Forelimb muscle (tissue), 1 donor: ENCODE data around the gene CORO1A. TPM values are rescaled to one million over a fixed set of nuclear protein-coding genes. Genes with fewer than 3 reads are reported as not detected.
"Not testable (repeated sequence)": the region's sequence is repeated elsewhere in the genome, so short reads cannot be mapped to it uniquely, and the experiment has no call there.

ENCODE experiments used
- DNase-seq: peaks from one replicate; pipeline ENCODE4 v3.0.0-alpha.2; 2013; ENCODE audit warnings: low read depth
- polyA plus RNA-seq: library from polyadenylated mRNA; unstranded; fragments of 120-200 nt; gene quantifications from one replicate; pipeline ENCODE4 v1.2.1, GENCODE V29; 2013; ENCODE audit not compliant: insufficient read length

The CORO1A gene
- polyA plus RNA-seq, 1 donor: 13.1 TPM

DNA sequence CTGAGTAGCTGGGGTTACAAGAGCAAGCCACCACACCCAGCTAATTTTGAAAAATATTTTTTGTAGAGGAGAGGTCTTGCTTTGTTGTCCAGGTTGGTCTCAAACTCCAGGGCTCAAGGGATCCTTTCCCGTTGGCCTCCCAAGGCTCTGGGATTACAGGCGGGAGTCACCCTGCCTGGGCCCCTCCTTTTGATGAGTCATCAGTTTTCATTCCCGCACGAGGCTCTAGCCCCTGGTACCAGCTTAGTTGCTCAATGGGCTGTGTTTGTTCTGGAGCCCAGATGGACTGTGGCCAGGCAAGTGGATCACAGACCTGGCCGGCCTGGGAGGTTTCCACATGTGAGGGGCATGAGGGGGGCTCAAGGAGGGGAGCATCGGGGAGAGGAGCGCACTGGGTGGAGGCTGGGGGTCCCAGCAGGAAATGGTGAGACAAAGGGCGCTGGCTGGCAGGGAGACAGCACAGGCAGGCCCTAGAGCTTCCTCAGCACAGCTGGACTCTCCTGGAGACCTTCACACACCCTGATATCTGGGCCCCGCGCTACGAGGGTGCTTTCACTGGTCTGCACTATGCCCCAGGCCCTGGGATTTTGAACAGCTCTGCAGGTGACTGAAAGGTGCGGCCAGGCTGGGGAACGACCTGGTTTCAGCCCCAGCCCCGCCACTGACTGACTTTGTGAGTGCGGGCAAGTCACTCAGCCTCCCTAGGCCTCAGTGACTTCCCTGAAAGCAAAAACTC, 16.4 kb downstream of the CORO1A start:
- DNase-seq: not testable (repeated sequence)

DNA sequence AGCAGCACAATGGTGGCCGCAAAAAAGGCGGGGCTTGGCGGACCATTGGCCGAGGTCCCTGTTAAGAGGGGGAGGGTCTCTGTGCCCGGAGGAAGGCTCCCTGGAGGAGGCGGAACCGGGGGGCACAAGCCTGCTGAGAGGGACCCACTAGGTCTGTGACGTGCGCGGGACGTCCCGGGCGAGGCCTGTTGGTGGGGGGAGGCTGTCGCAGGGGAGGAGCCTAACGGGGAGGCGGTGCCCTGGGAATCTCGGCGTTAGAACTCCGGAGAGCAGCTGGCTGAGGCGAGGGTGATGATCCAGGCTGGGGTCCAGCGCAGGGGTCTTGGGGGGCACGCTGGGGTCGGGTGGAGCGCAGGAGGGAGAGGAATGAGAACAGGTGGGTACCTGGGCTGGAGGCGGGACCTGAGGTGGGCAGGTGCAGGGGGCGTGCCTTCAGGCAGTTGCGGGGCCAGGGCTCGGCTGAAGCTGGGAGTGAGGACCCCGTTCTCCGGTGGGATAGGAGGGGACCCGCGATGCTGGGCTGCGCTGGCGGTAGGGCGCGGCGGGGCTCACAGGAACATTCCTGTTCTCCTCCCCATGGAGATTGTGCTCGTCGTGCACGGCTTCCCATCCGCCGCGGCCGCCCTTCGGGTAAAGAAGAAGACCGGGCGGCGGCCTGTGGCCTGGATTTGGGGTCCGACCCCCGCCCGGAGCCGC, 22.3 kb downstream of the CORO1A start:
- DNase-seq: not testable (repeated sequence)

DNA sequence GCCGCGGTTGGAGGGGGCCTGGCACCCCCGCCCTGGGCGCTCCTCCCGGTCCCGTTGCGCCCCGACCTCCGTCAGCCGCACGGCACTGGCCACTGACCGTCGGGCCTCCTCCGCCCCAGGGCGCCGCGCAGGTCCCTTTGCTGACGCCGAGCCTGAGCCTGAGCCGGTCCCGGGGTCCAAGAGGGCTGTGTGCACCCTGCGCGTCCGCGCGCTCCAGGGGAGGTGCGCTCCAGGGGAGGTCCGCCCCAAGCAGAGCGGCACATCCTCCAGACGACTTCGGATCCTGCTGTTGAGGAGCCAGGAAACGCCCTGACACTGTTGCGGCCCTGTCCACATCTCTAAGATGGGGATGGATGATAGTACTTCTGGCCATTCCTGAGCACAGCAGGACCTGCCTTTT, 22.9 kb downstream of the CORO1A start:
- not testable (repeated sequence) for DNase-seq

DNA sequence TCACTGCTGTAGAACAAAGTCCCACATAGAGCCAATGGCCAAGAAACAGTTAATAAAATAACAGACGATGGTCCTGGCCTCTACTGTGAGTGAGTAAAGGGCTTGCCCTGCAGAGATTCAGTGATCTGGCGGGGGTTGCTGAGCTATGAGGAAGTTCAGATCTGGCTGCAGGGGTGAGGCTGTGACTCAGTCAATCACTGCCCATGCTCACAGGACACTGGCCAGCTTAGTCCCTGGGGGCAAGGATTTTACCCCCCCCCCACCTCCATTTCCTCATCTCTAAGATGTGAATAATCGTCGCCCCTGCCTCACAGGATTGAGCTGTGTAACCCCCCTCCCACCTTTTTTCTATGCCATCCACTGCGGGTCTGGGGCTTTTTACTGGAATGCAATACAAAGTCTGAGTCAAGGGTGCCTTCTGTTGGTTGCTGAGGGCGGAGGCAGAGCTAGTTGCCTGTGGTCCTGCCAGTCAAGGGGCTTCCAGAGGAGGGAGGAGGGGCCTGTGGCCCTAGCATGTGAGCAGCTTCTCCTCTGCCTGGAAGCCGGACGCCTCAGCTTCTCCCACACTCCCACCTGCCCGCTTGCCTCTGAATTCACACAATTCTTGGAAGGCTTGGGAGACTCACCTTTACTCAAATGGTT, 23.8 kb downstream of the CORO1A start:
- DNase-seq: not testable (repeated sequence)

DNA sequence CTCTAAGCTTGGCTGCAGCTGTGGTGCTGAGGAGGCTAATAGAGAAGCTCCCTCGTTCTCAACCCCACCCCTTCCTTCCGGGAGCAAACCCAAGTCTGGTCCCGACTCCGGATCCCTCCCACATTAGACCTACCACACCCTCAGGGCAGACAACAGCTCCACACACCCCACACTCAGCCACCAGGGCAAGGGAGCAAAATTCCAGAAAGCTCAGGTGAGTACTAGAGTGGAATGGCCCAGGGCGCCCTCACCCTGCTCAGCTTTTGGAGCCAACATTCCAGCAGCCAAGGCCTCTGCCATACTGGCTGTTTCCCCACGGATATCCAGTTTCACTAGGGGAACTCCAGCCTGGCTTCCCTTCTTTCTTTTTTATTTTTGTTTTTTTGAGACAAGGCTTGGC, 25.6 kb downstream of the CORO1A start:
- not testable (repeated sequence) for DNase-seq

DNA sequence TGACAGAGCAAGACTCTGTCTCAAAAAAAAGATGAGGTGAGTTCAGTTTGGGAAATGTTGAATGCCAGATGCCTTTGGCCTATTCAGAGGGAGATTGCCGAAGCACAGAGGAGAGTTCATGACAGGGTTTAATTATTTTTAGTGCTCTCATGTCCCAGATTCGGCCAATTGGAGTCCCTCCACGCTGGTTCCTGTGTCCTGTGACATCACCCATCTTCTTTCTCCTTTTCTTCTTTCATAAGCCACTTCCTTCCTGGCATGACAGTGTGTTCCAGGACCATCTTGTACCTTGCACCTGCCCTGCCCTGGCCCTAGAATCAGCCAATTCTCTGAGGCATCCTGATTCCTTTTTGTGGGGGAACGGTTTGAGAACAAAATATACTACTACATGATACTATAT, 28.0 kb downstream of the CORO1A start:
- DNase-seq: not testable (repeated sequence)

DNA sequence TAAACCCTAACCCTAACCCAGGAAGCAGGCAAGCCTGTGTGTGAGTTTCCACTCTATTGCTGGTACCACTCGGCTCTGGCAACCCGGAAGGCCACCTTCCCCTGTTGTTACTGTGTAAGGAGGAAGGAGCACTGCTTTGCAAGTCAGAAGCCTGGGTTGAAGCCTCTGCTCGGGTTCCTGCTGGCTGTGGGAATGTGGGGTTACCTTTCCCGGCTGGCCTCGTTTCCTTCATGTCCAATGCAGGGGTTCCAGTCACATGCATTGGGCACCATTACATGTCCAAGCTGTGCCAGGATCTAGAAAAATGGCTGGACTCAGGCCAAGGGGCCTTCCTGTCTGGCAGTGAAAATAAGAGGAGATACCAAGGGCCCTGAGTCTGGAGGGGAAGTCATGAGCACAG, 33.7 kb downstream of the CORO1A start:
- not testable (repeated sequence) for DNase-seq

Other genes starting within 250 kb of the CORO1A start
- gene TMEM219, start 221.5 kb upstream of the CORO1A start, polyA plus RNA-seq: 62.2 TPM
- 33.1 TPM for gene TAOK2, start 209.7 kb upstream of the CORO1A start, polyA plus RNA-seq
- gene HIRIP3, start 188.0 kb upstream of the CORO1A start, polyA plus RNA-seq: 13.3 TPM
- gene INO80E, start 187.4 kb upstream of the CORO1A start, polyA plus RNA-seq: 33.9 TPM
- gene DOC2A, start 172.6 kb upstream of the CORO1A start, polyA plus RNA-seq: 0.61 TPM
- not detected for gene C16orf92, start 160.4 kb upstream of the CORO1A start, polyA plus RNA-seq
- 1.3 TPM for gene TLCD3B, start 152.3 kb upstream of the CORO1A start, polyA plus RNA-seq
- 2,367 TPM for gene ALDOA, start 117.8 kb upstream of the CORO1A start, polyA plus RNA-seq
- 61.8 TPM for gene PPP4C, start 107.6 kb upstream of the CORO1A start, polyA plus RNA-seq
- gene TBX6, start 91.7 kb upstream of the CORO1A start, polyA plus RNA-seq: 0.77 TPM
- gene YPEL3, start 87.4 kb upstream of the CORO1A start, polyA plus RNA-seq: 29.3 TPM
- gene GDPD3, start 70.1 kb upstream of the CORO1A start, polyA plus RNA-seq: 5.4 TPM
- gene MAPK3, start 60.4 kb upstream of the CORO1A start, polyA plus RNA-seq: 39.6 TPM
- 23.9 TPM for gene BOLA2B, start 10.1 kb downstream of the CORO1A start, polyA plus RNA-seq
- gene SLX1A, start 10.3 kb downstream of the CORO1A start, polyA plus RNA-seq: 19.1 TPM
- gene SULT1A3, start 15.7 kb downstream of the CORO1A start, polyA plus RNA-seq: 1.8 TPM
- gene NPIPB13, start 64.9 kb downstream of the CORO1A start, polyA plus RNA-seq: 6.9 TPM
- gene CD2BP2, start 171.7 kb downstream of the CORO1A start, polyA plus RNA-seq: 33.0 TPM
- gene TBC1D10B, start 186.9 kb downstream of the CORO1A start, polyA plus RNA-seq: 32.3 TPM
- 9,236 TPM for gene MYL11, start 191.2 kb downstream of the CORO1A start, polyA plus RNA-seq
- gene SEPTIN1, start 199.0 kb downstream of the CORO1A start, polyA plus RNA-seq: 3.3 TPM
- gene ZNF48, start 211.8 kb downstream of the CORO1A start, polyA plus RNA-seq: 5.3 TPM
- 6.1 TPM for gene ZNF771, start 224.0 kb downstream of the CORO1A start, polyA plus RNA-seq
- 23.6 TPM for gene DCTPP1, start 246.4 kb downstream of the CORO1A start, polyA plus RNA-seq